NT2/D1 (cell line): ENCODE results near the gene PARP6.

Source experiments
- SUZ12 ChIP-seq: IDR thresholded peaks from 2 replicates; pipeline ENCODE4 v1.6.1; 2011; ENCODE audit not compliant: insufficient read length, insufficient read depth; ENCODE audit errors: extremely low read depth
- YY1 ChIP-seq: IDR thresholded peaks from 2 replicates; pipeline ENCODE4 v1.6.1; 2011; ENCODE audit not compliant: insufficient read length, insufficient read depth
- ZNF274 ChIP-seq: IDR thresholded peaks from 2 replicates; pipeline ENCODE4 v1.6.1; 2011; ENCODE audit warnings: mild to moderate bottlenecking, low read depth, low read length

DNA sequence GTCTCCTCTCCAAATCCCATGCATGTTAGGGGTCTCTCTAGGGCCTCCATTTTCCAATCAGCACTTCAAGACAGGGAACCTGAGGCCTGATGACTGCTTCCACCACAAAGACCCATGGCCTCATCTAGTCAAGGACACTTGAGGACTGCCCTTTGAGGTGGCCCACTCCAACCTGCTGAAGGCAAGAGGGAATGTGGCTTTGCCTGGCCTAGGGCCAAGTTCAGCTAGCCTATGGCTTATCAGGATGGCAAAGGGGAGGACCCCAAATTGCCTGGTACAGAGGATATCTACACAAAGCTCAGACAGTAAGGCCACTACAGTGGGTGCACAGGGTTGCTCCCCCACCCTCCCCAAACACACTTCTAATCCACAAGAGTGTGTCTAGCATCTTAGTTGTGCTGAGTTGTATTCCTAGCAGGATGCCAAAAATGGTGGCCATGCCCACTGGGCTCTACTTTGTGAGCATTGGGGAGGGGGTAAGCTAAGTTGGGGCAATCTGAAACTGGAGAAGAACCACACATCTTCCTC, 64.7 kb downstream of the PARP6 start:
- TF ChIP-seq ZNF274 (no peak), YY1 (no peak), SUZ12 (no peak)
